K562 (cell line): ENCODE data around the gene PON3. TPM values are rescaled to one million over a fixed set of nuclear protein-coding genes. Genes with fewer than 3 reads are reported as not detected.

Experiments
- ATAC-seq: fragments of 200-7000 bp; cut with Tn5 transposase; 3 replicates; pipeline ENCODE4 v1.9.1; 2020; ENCODE audit warnings: moderate library complexity
- BruUV-seq: library from RNA; stranded (reverse); fragments of 400-500 nt; replicated peaks from 2 replicates; lab custom pipeline; 2021; lab: Mats Ljungman, UMichigan
- CTCF ChIA-PET: fragments of 300-600 bp; formaldehyde crosslinking; extraction: SDS; loops from one replicate; lab custom pipeline; 2021; ENCODE audit warnings: low intra/inter-chr PET ratio; lab: Yijun Ruan, JAX
- POLR2A ChIA-PET: fragments of 300-600, 350-650 bp; sonication (Branson Sonifier 250); formaldehyde crosslinking; extraction: SDS; loops from one replicate; lab custom pipeline; 2021; ENCODE audit warnings: antibody characterized with exemption, inconsistent platforms; lab: Yijun Ruan, JAX
- DNase-seq, 4 experiments: peaks; one replicate each; pipeline versions ENCODE4 v3.0.0 to v3.0.0-alpha.2; 2011 to 2018; ENCODE audit warnings: low spot score in 3 of 4, mixed read lengths in 3 of 4; ENCODE audit errors: extremely low read depth in 1 of 4
- FAIRE-seq: peaks from 2 replicates; lab custom pipeline; 2011; peaks lifted over from hg19 to GRCh38; lab: Jason Lieb, UNC
- H2AFZ ChIP-seq: 2 replicates; pipeline ENCODE4 v1.6.0; 2011; ENCODE audit warnings: low read depth, low read length, control low read depth, inconsistent platforms
- H3K27ac ChIP-seq: fragments of 200-600 bp; 3 replicates; pipeline ENCODE4 v1.8.0; 2011; ENCODE audit warnings: low read depth, mild to moderate bottlenecking, control low read depth, inconsistent platforms, low read length, moderate library complexity, mixed read lengths; ENCODE audit errors: extremely low read depth
- H3K27me3 ChIP-seq, 2 experiments: fragments of 300-600 bp in 1 of 2; 2 replicates in 1 of 2; 3 replicates in 1 of 2; pipeline versions ENCODE4 v1.6.0 to v1.8.0; 2011; ENCODE audit warnings: inconsistent platforms in 2 of 2, low read length in 2 of 2, mild to moderate bottlenecking in 1 of 2, mixed read lengths in 1 of 2, moderate library complexity in 1 of 2; ENCODE audit not compliant: control insufficient read depth in 2 of 2, insufficient read depth in 2 of 2
- H3K36me3 ChIP-seq: fragments of 300-600 bp; 3 replicates; pipeline ENCODE4 v1.8.0; 2011; ENCODE audit warnings: mild to moderate bottlenecking, low read length, inconsistent platforms; ENCODE audit not compliant: control insufficient read depth, insufficient read depth
- H3K4me1 ChIP-seq, 2 experiments: fragments of 200-600 bp in 1 of 2; replicated peaks in 1 of 2; 2 replicates in 1 of 2; 3 replicates in 1 of 2; pipeline versions ENCODE4 v1.5.1 to v1.8.0; 2011; ENCODE audit warnings: inconsistent platforms in 2 of 2, low read length in 2 of 2, mild to moderate bottlenecking in 1 of 2, mixed read lengths in 1 of 2, moderate library complexity in 1 of 2; ENCODE audit not compliant: control insufficient read depth in 2 of 2, insufficient read depth in 2 of 2
- H3K4me2 ChIP-seq: 2 replicates; pipeline ENCODE4 v1.6.1; 2011; ENCODE audit warnings: low read length, control low read depth, inconsistent platforms, mixed read lengths; ENCODE audit not compliant: insufficient read depth
- H3K4me3 ChIP-seq: fragments of 200-600 bp; sonication (generic), shearing (Covaris generic); 2 replicates; pipeline ENCODE4 v1.5.1; 2016; ENCODE audit warnings: control low read depth, inconsistent platforms
- H3K79me2 ChIP-seq: fragments of 200-600 bp; 3 replicates; pipeline ENCODE4 v1.8.0; 2011; ENCODE audit warnings: low read length, inconsistent platforms; ENCODE audit not compliant: control insufficient read depth, insufficient read depth
- H3K9ac ChIP-seq, 2 experiments: 2 replicates each; pipeline versions ENCODE4 v1.6.0 to v1.6.1; 2011; ENCODE audit warnings: low read depth in 2 of 2, low read length in 2 of 2, control low read depth in 1 of 2, inconsistent platforms in 1 of 2, mild to moderate bottlenecking in 1 of 2, mixed read lengths in 1 of 2; ENCODE audit not compliant: insufficient read depth in 1 of 2
- H3K9me1 ChIP-seq: one replicate; pipeline ENCODE4 v1.6.0; 2011; ENCODE audit warnings: inconsistent platforms, mild to moderate bottlenecking, low read length, moderate library complexity; ENCODE audit not compliant: control insufficient read depth, insufficient read depth
- H3K9me3 ChIP-seq: replicated peaks from 2 replicates; pipeline ENCODE4 v1.5.1; 2011; ENCODE audit warnings: low read depth, low read length, inconsistent platforms; ENCODE audit not compliant: control insufficient read depth, insufficient read depth
- H4K20me1 ChIP-seq: replicated peaks from 2 replicates; pipeline ENCODE4 v1.6.1; 2011; ENCODE audit warnings: low read length, inconsistent platforms, mixed read lengths; ENCODE audit not compliant: control insufficient read depth, insufficient read depth
- ARID1B ChIP-seq: fragments of 450-650 bp; IDR thresholded peaks from 2 replicates; pipeline ENCODE4 v1.6.1; 2016; ENCODE audit warnings: antibody characterized with exemption, mild to moderate bottlenecking, inconsistent platforms
- DMBX1 ChIP-seq: fragments of 250-450 bp; sonication (Bioruptor Pico); IDR thresholded peaks from 2 replicates; pipeline ENCODE4 v1.8.0; 2022; ENCODE audit warnings: inconsistent platforms, mild to moderate bottlenecking, moderate library complexity, borderline replicate concordance
- HIVEP1 ChIP-seq: fragments of 250-450 bp; sonication (Bioruptor Pico); IDR thresholded peaks from 2 replicates; pipeline ENCODE4 v1.4.0; 2020; ENCODE audit warnings: mild to moderate bottlenecking
- HNRNPLL ChIP-seq: fragments of 200-400 bp; formaldehyde crosslinking; IDR thresholded peaks from 2 replicates; pipeline ENCODE4 v1.6.1; 2017; ENCODE audit warnings: low read length, low read depth, mild to moderate bottlenecking; ENCODE audit not compliant: poor library complexity, severe bottlenecking
- NBN ChIP-seq: fragments of 450-650 bp; IDR thresholded peaks from 2 replicates; pipeline ENCODE4 v1.6.1; 2016; ENCODE audit warnings: low read depth, mild to moderate bottlenecking
- POLR2G ChIP-seq: fragments of 200-400 bp; formaldehyde crosslinking; IDR thresholded peaks from 2 replicates; pipeline ENCODE4 v1.6.1; 2017; ENCODE audit warnings: low read depth, mild to moderate bottlenecking, antibody characterized with exemption, low read length, moderate library complexity
- SNAPC5 ChIP-seq: fragments of 250-450 bp; sonication (Bioruptor Pico); IDR thresholded peaks from 2 replicates; pipeline ENCODE4 v1.8.0; 2021; ENCODE audit warnings: moderate library complexity, mild to moderate bottlenecking, inconsistent platforms
- TCF3 ChIP-seq: sonication (generic); formaldehyde crosslinking; IDR thresholded peaks from 2 replicates; pipeline ENCODE4 v1.4.0; 2020; ENCODE audit warnings: mild to moderate bottlenecking, missing genetic modification reagents
- TEAD4 ChIP-seq, 2 experiments: sonication (generic) in 1 of 2; formaldehyde crosslinking in 1 of 2; IDR thresholded peaks; 2 replicates each; pipeline versions ENCODE4 v1.6.1 to v1.8.0; 2012 to 2022; ENCODE audit warnings: borderline replicate concordance in 1 of 2, inconsistent platforms in 1 of 2, low read length in 1 of 2, mild to moderate bottlenecking in 1 of 2, missing genetic modification reagents in 1 of 2
- U2AF1 ChIP-seq: fragments of 200-400 bp; formaldehyde crosslinking; optimal IDR thresholded peaks from 2 replicates; pipeline ENCODE3; 2017; ENCODE audit warnings: mild to moderate bottlenecking, low read depth, low read length, moderate library complexity
- USF2 ChIP-seq: sonication (generic); formaldehyde crosslinking; IDR thresholded peaks from 2 replicates; pipeline ENCODE4 v1.5.0; 2020; ENCODE audit warnings: missing genetic modification reagents
- ZBTB7A ChIP-seq: IDR thresholded peaks from 2 replicates; pipeline ENCODE4 v1.6.1; 2011; ENCODE audit warnings: low read depth, mild to moderate bottlenecking, low read length, moderate library complexity, borderline replicate concordance; ENCODE audit not compliant: control insufficient read depth
- ZFP1 ChIP-seq: fragments of 450-650 bp; formaldehyde crosslinking; IDR thresholded peaks from 2 replicates; pipeline ENCODE4 v1.4.0; 2020; ENCODE audit warnings: mild to moderate bottlenecking, mixed read lengths
- ZKSCAN3 ChIP-seq: fragments of 250-450 bp; sonication (Bioruptor Pico); IDR thresholded peaks from 2 replicates; pipeline ENCODE4 v1.4.0; 2020
- ZKSCAN8 ChIP-seq: fragments of 200-800 bp; sonication (Bioruptor generic); IDR thresholded peaks from 2 replicates; pipeline ENCODE4 v1.6.1; 2016; ENCODE audit warnings: missing genetic modification characterization, missing compliant biosample characterization
- WGBS: fragments of 100-300 bp; shearing (Covaris generic); methylation state at CpG from one replicate; pipeline ENCODE4 v1.1.6; 2016; ENCODE audit warnings: low coverage, mixed read lengths; ENCODE audit not compliant: insufficient coverage; ENCODE audit errors: missing lambda C conversion rate; 5-methylcytosine and 5-hydroxymethylcytosine counted together
- in situ Hi-C: fragments of 300-500 bp; cut with MboI; formaldehyde crosslinking; loops from 4 replicates; pipeline ENCODE4 v1.15.0; 2018; ENCODE audit warnings: inconsistent platforms, mixed read lengths
- intact Hi-C: fragments of 100-400 bp; cut with micrococcal nuclease; formaldehyde crosslinking; loops from 2 replicates; pipeline ENCODE4 v1.14.2; 2022
- polyA plus RNA-seq, 8 experiments: library from polyadenylated mRNA; depleted of rRNA in 4 of 8; stranded (reverse) in 5 of 8; unstranded in 3 of 8; fragments of >200 nt; fragmentation: Nextera tagmentation in 2 of 8; fragmentation: Illumina TruSeq in 1 of 8; extraction: Ambion mirVana in 2 of 8; extraction: Trizol in 1 of 8; gene quantifications; 2 replicates each; pipeline versions ENCODE4 v1.2.1 to v1.2.3, GENCODE V29; 2011 to 2014; ENCODE audit warnings: inconsistent platforms in 1 of 8, missing spikeins in 1 of 8
- total RNA-seq, 7 experiments: library from RNA; depleted of rRNA in 6 of 7; stranded (reverse); fragments of >200 nt in 6 of 7; fragmentation: Illumina TruSeq in 2 of 7; extraction: Trizol in 2 of 7; gene quantifications; 2 replicates each; pipeline versions ENCODE4 v1.2.1 to v1.2.3, GENCODE V29; 2011 to 2021; ENCODE audit warnings: low replicate concordance in 1 of 7
- TF ChIP-seq, protein P1 (sequence below): sonication (generic); formaldehyde crosslinking; IDR thresholded peaks from 2 replicates; pipeline ENCODE4 v1.8.0; 2022; ENCODE audit warnings: mild to moderate bottlenecking, missing genetic modification reagents, borderline replicate concordance
- TF ChIP-seq, protein P2 (sequence below): fragments of 450-650 bp; IDR thresholded peaks from 2 replicates; pipeline ENCODE4 v1.6.1; 2016; ENCODE audit warnings: mild to moderate bottlenecking

The PON3 gene
- total and polyA plus RNA-seq, 9 of the 15 experiments (the other 6 are each of a cell fraction or from before 2014, with no cell fraction given): 0.15 to 0.38 (median 0.18) TPM; not detected in 6

DNA sequence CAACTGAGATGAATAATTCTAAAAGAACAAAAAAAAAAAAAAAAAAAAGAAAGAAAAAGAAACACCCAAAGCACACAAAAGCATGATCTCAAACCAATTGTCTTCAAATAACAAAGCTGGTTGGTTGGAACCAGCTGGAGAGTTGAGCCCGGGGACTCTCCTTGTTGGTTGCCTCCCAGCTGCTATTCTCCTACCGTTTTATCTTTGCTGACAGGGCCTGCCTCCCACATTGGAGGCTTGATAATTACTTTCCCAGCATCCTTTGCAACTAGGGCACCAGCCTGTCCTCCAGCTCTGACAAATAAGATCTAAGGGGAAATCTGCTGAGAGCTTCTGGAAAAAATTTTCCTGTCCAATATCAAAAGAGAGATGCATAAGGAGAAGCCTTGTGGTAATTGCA lies 78.6 kb downstream of the PON3 start (continued):
- TF ChIP-seq HNRNPLL (no peak), HIVEP1 (CRISPR knock-in tag) (no peak), ARID1B (peak; percentile 39; the same call in 1 of the 2 replicates), TEAD4 (IDR thresholded peaks at IDR 0.05; ENCODE audit: low read length) (peak; percentile 46; the same call in 1 of the 2 replicates), TEAD4 (CRISPR knock-in tag; IDR thresholded peaks at IDR 0.05; ENCODE audit: borderline replicate concordance) (no peak), SNAPC5 (CRISPR knock-in tag) (no peak), NBN (no peak), ZFP1 (CRISPR knock-in tag) (no peak), ZKSCAN8 (CRISPR knock-in tag) (no peak), USF2 (CRISPR knock-in tag) (no peak), TCF3 (peak; percentile 22; the same call in 1 of the 2 replicates)

DNA sequence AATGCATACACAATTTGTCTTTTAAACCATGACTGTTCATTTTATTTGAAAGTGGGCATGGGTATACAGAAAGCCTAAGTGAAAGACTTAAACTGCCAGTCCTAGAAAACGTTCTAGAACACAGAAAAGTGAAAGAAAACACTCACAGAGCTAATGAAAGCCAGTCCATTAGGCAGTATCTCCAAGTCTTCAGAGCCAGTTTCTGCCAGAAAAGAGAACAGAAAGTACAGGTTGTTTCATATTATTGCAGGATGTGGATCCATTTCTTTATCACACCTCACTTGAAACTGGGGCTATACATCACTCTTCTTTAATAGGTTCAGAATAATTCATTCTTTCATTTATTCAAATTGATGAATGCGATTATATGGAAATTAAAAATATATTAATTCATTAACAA lies 79.6 kb downstream of the PON3 start:
- DNase-seq (no peak), FAIRE-seq (no peak), ATAC-seq (no peak)
- Histone ChIP-seq H3K4me3 (no peak overlapping the region), H3K9me3 (no peaks in the 10 kb centered on the region), H3K4me2 (no peak overlapping the region), H3K36me3 (no peaks in the 10 kb centered on the region), H4K20me1 (no peaks in the 10 kb centered on the region), H3K9ac (no peak overlapping the region), H2AFZ (no peak overlapping the region), H3K4me1 (no peaks in the 10 kb centered on the region; a peak in 1 of 5 replicates), H3K27me3 (no peaks in the 10 kb centered on the region), H3K27ac (no peak overlapping the region), H3K79me2 (no peaks in the 10 kb centered on the region), H3K9me1 (no peaks in the 10 kb centered on the region)
- BruUV-seq: no TSS peak
- CTCF ChIA-PET: interaction anchor here (0.5 kb wide), 1 partner anchor 78 kb away, joined by 3 read pairs; no protein-coding TSS in a partner anchor
- POLR2A ChIA-PET: no interaction called here
- intact Hi-C loops (no loop called here), in situ Hi-C loops (no loop called here)
- WGBS: 0% methylated on average over 2 of the region's 2 CpGs
- TF ChIP-seq ZKSCAN3 (CRISPR knock-in tag) (no peak), U2AF1 (no peak), POLR2G (no peak), ZBTB7A (no peak), DMBX1 (CRISPR knock-in tag) (no peak)
- TF ChIP-seq, protein P1, sequence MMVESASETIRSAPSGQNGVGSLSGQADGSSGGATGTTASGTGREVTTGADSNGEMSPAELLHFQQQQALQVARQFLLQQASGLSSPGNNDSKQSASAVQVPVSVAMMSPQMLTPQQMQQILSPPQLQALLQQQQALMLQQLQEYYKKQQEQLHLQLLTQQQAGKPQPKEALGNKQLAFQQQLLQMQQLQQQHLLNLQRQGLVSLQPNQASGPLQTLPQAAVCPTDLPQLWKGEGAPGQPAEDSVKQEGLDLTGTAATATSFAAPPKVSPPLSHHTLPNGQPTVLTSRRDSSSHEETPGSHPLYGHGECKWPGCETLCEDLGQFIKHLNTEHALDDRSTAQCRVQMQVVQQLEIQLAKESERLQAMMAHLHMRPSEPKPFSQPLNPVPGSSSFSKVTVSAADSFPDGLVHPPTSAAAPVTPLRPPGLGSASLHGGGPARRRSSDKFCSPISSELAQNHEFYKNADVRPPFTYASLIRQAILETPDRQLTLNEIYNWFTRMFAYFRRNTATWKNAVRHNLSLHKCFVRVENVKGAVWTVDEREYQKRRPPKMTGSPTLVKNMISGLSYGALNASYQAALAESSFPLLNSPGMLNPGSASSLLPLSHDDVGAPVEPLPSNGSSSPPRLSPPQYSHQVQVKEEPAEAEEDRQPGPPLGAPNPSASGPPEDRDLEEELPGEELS (CRISPR knock-in tag): no peak
- TF ChIP-seq, protein P2, sequence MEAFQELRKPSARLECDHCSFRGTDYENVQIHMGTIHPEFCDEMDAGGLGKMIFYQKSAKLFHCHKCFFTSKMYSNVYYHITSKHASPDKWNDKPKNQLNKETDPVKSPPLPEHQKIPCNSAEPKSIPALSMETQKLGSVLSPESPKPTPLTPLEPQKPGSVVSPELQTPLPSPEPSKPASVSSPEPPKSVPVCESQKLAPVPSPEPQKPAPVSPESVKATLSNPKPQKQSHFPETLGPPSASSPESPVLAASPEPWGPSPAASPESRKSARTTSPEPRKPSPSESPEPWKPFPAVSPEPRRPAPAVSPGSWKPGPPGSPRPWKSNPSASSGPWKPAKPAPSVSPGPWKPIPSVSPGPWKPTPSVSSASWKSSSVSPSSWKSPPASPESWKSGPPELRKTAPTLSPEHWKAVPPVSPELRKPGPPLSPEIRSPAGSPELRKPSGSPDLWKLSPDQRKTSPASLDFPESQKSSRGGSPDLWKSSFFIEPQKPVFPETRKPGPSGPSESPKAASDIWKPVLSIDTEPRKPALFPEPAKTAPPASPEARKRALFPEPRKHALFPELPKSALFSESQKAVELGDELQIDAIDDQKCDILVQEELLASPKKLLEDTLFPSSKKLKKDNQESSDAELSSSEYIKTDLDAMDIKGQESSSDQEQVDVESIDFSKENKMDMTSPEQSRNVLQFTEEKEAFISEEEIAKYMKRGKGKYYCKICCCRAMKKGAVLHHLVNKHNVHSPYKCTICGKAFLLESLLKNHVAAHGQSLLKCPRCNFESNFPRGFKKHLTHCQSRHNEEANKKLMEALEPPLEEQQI: no peak
